K562 (cell line): ENCODE results near the gene FOXA3. TPM values are rescaled to one million over a fixed set of nuclear protein-coding genes. Genes with fewer than 3 reads are reported as not detected.

Experiments used
- ATAC-seq: fragments of 200-7000 bp; cut with Tn5 transposase; 3 replicates; pipeline ENCODE4 v1.9.1; 2020; ENCODE audit warnings: moderate library complexity
- BruUV-seq: library from RNA; stranded (reverse); fragments of 400-500 nt; replicated peaks from 2 replicates; lab custom pipeline; 2021; lab: Mats Ljungman, UMichigan
- CTCF ChIA-PET: fragments of 300-600 bp; formaldehyde crosslinking; extraction: SDS; loops from one replicate; lab custom pipeline; 2021; ENCODE audit warnings: low intra/inter-chr PET ratio; lab: Yijun Ruan, JAX
- POLR2A ChIA-PET: fragments of 300-600, 350-650 bp; sonication (Branson Sonifier 250); formaldehyde crosslinking; extraction: SDS; loops from one replicate; lab custom pipeline; 2021; ENCODE audit warnings: antibody characterized with exemption, inconsistent platforms; lab: Yijun Ruan, JAX
- DNase-seq, 4 experiments: peaks; one replicate each; pipeline versions ENCODE4 v3.0.0 to v3.0.0-alpha.2; 2011 to 2018; ENCODE audit warnings: low spot score in 3 of 4, mixed read lengths in 3 of 4; ENCODE audit errors: extremely low read depth in 1 of 4
- FAIRE-seq: peaks from 2 replicates; lab custom pipeline; 2011; peaks lifted over from hg19 to GRCh38; lab: Jason Lieb, UNC
- H2AFZ ChIP-seq: 2 replicates; pipeline ENCODE4 v1.6.0; 2011; ENCODE audit warnings: low read depth, low read length, control low read depth, inconsistent platforms
- H3K27ac ChIP-seq: fragments of 200-600 bp; 3 replicates; pipeline ENCODE4 v1.8.0; 2011; ENCODE audit warnings: low read depth, mild to moderate bottlenecking, control low read depth, inconsistent platforms, low read length, moderate library complexity, mixed read lengths; ENCODE audit errors: extremely low read depth
- H3K27me3 ChIP-seq, 2 experiments: fragments of 300-600 bp in 1 of 2; 2 replicates in 1 of 2; 3 replicates in 1 of 2; pipeline versions ENCODE4 v1.6.0 to v1.8.0; 2011; ENCODE audit warnings: inconsistent platforms in 2 of 2, low read length in 2 of 2, mild to moderate bottlenecking in 1 of 2, mixed read lengths in 1 of 2, moderate library complexity in 1 of 2; ENCODE audit not compliant: control insufficient read depth in 2 of 2, insufficient read depth in 2 of 2
- H3K36me3 ChIP-seq: fragments of 300-600 bp; 3 replicates; pipeline ENCODE4 v1.8.0; 2011; ENCODE audit warnings: mild to moderate bottlenecking, low read length, inconsistent platforms; ENCODE audit not compliant: control insufficient read depth, insufficient read depth
- H3K4me1 ChIP-seq, 2 experiments: fragments of 200-600 bp in 1 of 2; replicated peaks in 1 of 2; 2 replicates in 1 of 2; 3 replicates in 1 of 2; pipeline versions ENCODE4 v1.5.1 to v1.8.0; 2011; ENCODE audit warnings: inconsistent platforms in 2 of 2, low read length in 2 of 2, mild to moderate bottlenecking in 1 of 2, mixed read lengths in 1 of 2, moderate library complexity in 1 of 2; ENCODE audit not compliant: control insufficient read depth in 2 of 2, insufficient read depth in 2 of 2
- H3K4me2 ChIP-seq: 2 replicates; pipeline ENCODE4 v1.6.1; 2011; ENCODE audit warnings: low read length, control low read depth, inconsistent platforms, mixed read lengths; ENCODE audit not compliant: insufficient read depth
- H3K4me3 ChIP-seq: fragments of 200-600 bp; sonication (generic), shearing (Covaris generic); 2 replicates; pipeline ENCODE4 v1.5.1; 2016; ENCODE audit warnings: control low read depth, inconsistent platforms
- H3K79me2 ChIP-seq: fragments of 200-600 bp; 3 replicates; pipeline ENCODE4 v1.8.0; 2011; ENCODE audit warnings: low read length, inconsistent platforms; ENCODE audit not compliant: control insufficient read depth, insufficient read depth
- H3K9ac ChIP-seq, 2 experiments: 2 replicates each; pipeline versions ENCODE4 v1.6.0 to v1.6.1; 2011; ENCODE audit warnings: low read depth in 2 of 2, low read length in 2 of 2, control low read depth in 1 of 2, inconsistent platforms in 1 of 2, mild to moderate bottlenecking in 1 of 2, mixed read lengths in 1 of 2; ENCODE audit not compliant: insufficient read depth in 1 of 2
- H3K9me1 ChIP-seq: one replicate; pipeline ENCODE4 v1.6.0; 2011; ENCODE audit warnings: inconsistent platforms, mild to moderate bottlenecking, low read length, moderate library complexity; ENCODE audit not compliant: control insufficient read depth, insufficient read depth
- H3K9me3 ChIP-seq: replicated peaks from 2 replicates; pipeline ENCODE4 v1.5.1; 2011; ENCODE audit warnings: low read depth, low read length, inconsistent platforms; ENCODE audit not compliant: control insufficient read depth, insufficient read depth
- H4K20me1 ChIP-seq: replicated peaks from 2 replicates; pipeline ENCODE4 v1.6.1; 2011; ENCODE audit warnings: low read length, inconsistent platforms, mixed read lengths; ENCODE audit not compliant: control insufficient read depth, insufficient read depth
- COPS2 ChIP-seq: fragments of 450-650 bp; conservative IDR thresholded peaks from 2 replicates; pipeline ENCODE4 v1.6.1; 2016; ENCODE audit warnings: mild to moderate bottlenecking, moderate library complexity
- HDGF ChIP-seq: fragments of 450-650 bp; IDR thresholded peaks from 2 replicates; pipeline ENCODE4 v1.6.1; 2016
- KAT2B ChIP-seq: IDR thresholded peaks from one replicate; pipeline ENCODE4 v1.6.1; 2012; ENCODE audit warnings: low read depth, mild to moderate bottlenecking, control low read depth, inconsistent platforms, low read length, moderate library complexity
- NBN ChIP-seq: fragments of 450-650 bp; IDR thresholded peaks from 2 replicates; pipeline ENCODE4 v1.6.1; 2016; ENCODE audit warnings: low read depth, mild to moderate bottlenecking
- PHB ChIP-seq: fragments of 250-450 bp; sonication (Bioruptor Pico); IDR thresholded peaks from 2 replicates; pipeline ENCODE4 v1.5.0; 2021
- RB1 ChIP-seq: fragments of 450-650 bp; IDR thresholded peaks from 2 replicates; pipeline ENCODE4 v1.6.1; 2017; ENCODE audit warnings: low read depth, mild to moderate bottlenecking
- RBM14 ChIP-seq: fragments of 200-400 bp; formaldehyde crosslinking; IDR thresholded peaks from 2 replicates; pipeline ENCODE4 v1.6.1; 2018; ENCODE audit warnings: low read depth, mild to moderate bottlenecking, low read length, moderate library complexity, borderline replicate concordance; ENCODE audit not compliant: insufficient read depth
- SREBF1 ChIP-seq: fragments of 150-350 bp; IDR thresholded peaks from 2 replicates; pipeline ENCODE4 v1.6.1; 2014; ENCODE audit warnings: antibody characterized with exemption, low read depth, low read length, borderline replicate concordance
- ZKSCAN8 ChIP-seq: fragments of 200-800 bp; sonication (Bioruptor generic); IDR thresholded peaks from 2 replicates; pipeline ENCODE4 v1.6.1; 2016; ENCODE audit warnings: missing genetic modification characterization, missing compliant biosample characterization
- ZNF124 ChIP-seq: sonication (generic); formaldehyde crosslinking; IDR thresholded peaks from 2 replicates; pipeline ENCODE4 v1.8.1; 2022; ENCODE audit warnings: missing genetic modification reagents
- ZNF23 ChIP-seq: fragments of 250-450 bp; sonication (Bioruptor Pico); IDR thresholded peaks from 2 replicates; pipeline ENCODE4 v1.4.0; 2020; ENCODE audit warnings: mild to moderate bottlenecking
- ZNF384 ChIP-seq: IDR thresholded peaks from 2 replicates; pipeline ENCODE4 v1.6.1; 2012; ENCODE audit warnings: low read depth, low read length, improper control_type of control experiment
- ZNF444 ChIP-seq: fragments of 250-450 bp; sonication (Bioruptor Pico); IDR thresholded peaks from 2 replicates; pipeline ENCODE4 v1.4.0; 2020; ENCODE audit warnings: mild to moderate bottlenecking, moderate library complexity
- ZNF57 ChIP-seq: fragments of 450-650 bp; formaldehyde crosslinking; IDR thresholded peaks from 2 replicates; pipeline ENCODE4 v1.4.0; 2020; ENCODE audit warnings: mild to moderate bottlenecking, moderate library complexity
- ZNF699 ChIP-seq: fragments of 250-450 bp; sonication (Bioruptor Pico); IDR thresholded peaks from 2 replicates; pipeline ENCODE4 v1.8.0; 2021; ENCODE audit warnings: mild to moderate bottlenecking, moderate library complexity; ENCODE audit not compliant: insufficient replicate concordance
- WGBS: fragments of 100-300 bp; shearing (Covaris generic); methylation state at CpG from one replicate; pipeline ENCODE4 v1.1.6; 2016; ENCODE audit warnings: low coverage, mixed read lengths; ENCODE audit not compliant: insufficient coverage; ENCODE audit errors: missing lambda C conversion rate; 5-methylcytosine and 5-hydroxymethylcytosine counted together
- in situ Hi-C: fragments of 300-500 bp; cut with MboI; formaldehyde crosslinking; loops from 4 replicates; pipeline ENCODE4 v1.15.0; 2018; ENCODE audit warnings: inconsistent platforms, mixed read lengths
- intact Hi-C: fragments of 100-400 bp; cut with micrococcal nuclease; formaldehyde crosslinking; loops from 2 replicates; pipeline ENCODE4 v1.14.2; 2022
- polyA plus RNA-seq, 8 experiments: library from polyadenylated mRNA; depleted of rRNA in 4 of 8; stranded (reverse) in 5 of 8; unstranded in 3 of 8; fragments of >200 nt; fragmentation: Nextera tagmentation in 2 of 8; fragmentation: Illumina TruSeq in 1 of 8; extraction: Ambion mirVana in 2 of 8; extraction: Trizol in 1 of 8; gene quantifications; 2 replicates each; pipeline versions ENCODE4 v1.2.1 to v1.2.3, GENCODE V29; 2011 to 2014; ENCODE audit warnings: inconsistent platforms in 1 of 8, missing spikeins in 1 of 8
- total RNA-seq, 7 experiments: library from RNA; depleted of rRNA in 6 of 7; stranded (reverse); fragments of >200 nt in 6 of 7; fragmentation: Illumina TruSeq in 2 of 7; extraction: Trizol in 2 of 7; gene quantifications; 2 replicates each; pipeline versions ENCODE4 v1.2.1 to v1.2.3, GENCODE V29; 2011 to 2021; ENCODE audit warnings: low replicate concordance in 1 of 7
- TF ChIP-seq, protein P1 (sequence below): sonication (generic); formaldehyde crosslinking; IDR thresholded peaks from 2 replicates; pipeline ENCODE4 v1.8.0; 2022; ENCODE audit warnings: mild to moderate bottlenecking, missing genetic modification reagents, borderline replicate concordance
- TF ChIP-seq, protein P2 (sequence below): fragments of 150-350 bp; conservative IDR thresholded peaks from 2 replicates; pipeline ENCODE4 v1.6.1; 2014; ENCODE audit warnings: low read length
- TF ChIP-seq, protein P3 (sequence below): sonication (generic); formaldehyde crosslinking; IDR thresholded peaks from 2 replicates; pipeline ENCODE4 v1.8.1; 2022; ENCODE audit warnings: missing genetic modification reagents

Gene FOXA3
- total and polyA plus RNA-seq, 9 of the 15 experiments (the other 6 are each of a cell fraction or from before 2014, with no cell fraction given) = 1.3 to 15.5 (median 4.7) TPM

DNA sequence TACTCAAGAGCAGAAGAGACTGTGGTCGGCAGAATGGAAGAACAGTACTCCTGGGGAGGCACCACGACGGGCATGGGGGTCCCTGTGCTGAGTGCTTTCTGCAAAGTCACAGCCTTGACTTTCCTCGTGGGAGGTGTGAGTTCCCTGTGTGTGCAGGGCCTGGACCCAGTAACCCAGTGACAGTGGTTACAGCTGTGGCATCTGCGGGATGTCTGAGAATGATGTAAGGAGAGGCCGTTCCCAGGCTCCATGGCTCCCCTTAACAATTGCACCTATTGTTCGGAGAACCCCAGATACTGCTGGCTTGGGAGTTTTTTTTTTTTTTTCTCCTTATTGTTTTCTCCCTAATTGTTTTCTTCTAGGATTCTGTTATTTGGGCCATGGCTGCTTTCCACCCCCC is 55.6 kb downstream of the FOXA3 start:
- CTCF ChIA-PET = interaction anchor here (0.6 kb wide), 1 partner anchor 41 kb away, joined by 3 read pairs; no protein-coding TSS in a partner anchor
- H3K79me2 ChIP-seq = no peaks in the 10 kb centered on the region
- no peak overlapping the region for H3K4me3 ChIP-seq
- in situ Hi-C loops (loop anchor here (10.0 kb wide), 1 partner anchor 345 kb away; no protein-coding TSS in a partner anchor), intact Hi-C loops (no loop called here)
- H3K27me3 ChIP-seq = peaks cover 17 to 20% of the 10 kb centered on the region in 2 experiments; a peak in 4 of 5 replicates
- DNase-seq (no peak), FAIRE-seq (no peak), ATAC-seq (peak; percentile 41; the same call in 2 of the 3 replicates)
- peaks cover 5 to 7% of the 10 kb centered on the region in 2 experiments; a peak in 3 of 5 replicates for H3K4me1 ChIP-seq
- no peak for TF ChIP-seq RBM14
- no peak for TF ChIP-seq NBN
- TF ChIP-seq ZNF23 (CRISPR knock-in tag) = no peak
- TF ChIP-seq, protein P1, sequence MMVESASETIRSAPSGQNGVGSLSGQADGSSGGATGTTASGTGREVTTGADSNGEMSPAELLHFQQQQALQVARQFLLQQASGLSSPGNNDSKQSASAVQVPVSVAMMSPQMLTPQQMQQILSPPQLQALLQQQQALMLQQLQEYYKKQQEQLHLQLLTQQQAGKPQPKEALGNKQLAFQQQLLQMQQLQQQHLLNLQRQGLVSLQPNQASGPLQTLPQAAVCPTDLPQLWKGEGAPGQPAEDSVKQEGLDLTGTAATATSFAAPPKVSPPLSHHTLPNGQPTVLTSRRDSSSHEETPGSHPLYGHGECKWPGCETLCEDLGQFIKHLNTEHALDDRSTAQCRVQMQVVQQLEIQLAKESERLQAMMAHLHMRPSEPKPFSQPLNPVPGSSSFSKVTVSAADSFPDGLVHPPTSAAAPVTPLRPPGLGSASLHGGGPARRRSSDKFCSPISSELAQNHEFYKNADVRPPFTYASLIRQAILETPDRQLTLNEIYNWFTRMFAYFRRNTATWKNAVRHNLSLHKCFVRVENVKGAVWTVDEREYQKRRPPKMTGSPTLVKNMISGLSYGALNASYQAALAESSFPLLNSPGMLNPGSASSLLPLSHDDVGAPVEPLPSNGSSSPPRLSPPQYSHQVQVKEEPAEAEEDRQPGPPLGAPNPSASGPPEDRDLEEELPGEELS (CRISPR knock-in tag) = no peak
- no peak for TF ChIP-seq RB1
- no peak for TF ChIP-seq ZNF444 (CRISPR knock-in tag)
- TF ChIP-seq HDGF = no peak
- TF ChIP-seq KAT2B = no peak
- no peak for TF ChIP-seq ZNF699 (CRISPR knock-in tag)
- no peak for TF ChIP-seq ZNF57 (CRISPR knock-in tag)
- no peak for TF ChIP-seq ZNF384
- TF ChIP-seq, protein P2, sequence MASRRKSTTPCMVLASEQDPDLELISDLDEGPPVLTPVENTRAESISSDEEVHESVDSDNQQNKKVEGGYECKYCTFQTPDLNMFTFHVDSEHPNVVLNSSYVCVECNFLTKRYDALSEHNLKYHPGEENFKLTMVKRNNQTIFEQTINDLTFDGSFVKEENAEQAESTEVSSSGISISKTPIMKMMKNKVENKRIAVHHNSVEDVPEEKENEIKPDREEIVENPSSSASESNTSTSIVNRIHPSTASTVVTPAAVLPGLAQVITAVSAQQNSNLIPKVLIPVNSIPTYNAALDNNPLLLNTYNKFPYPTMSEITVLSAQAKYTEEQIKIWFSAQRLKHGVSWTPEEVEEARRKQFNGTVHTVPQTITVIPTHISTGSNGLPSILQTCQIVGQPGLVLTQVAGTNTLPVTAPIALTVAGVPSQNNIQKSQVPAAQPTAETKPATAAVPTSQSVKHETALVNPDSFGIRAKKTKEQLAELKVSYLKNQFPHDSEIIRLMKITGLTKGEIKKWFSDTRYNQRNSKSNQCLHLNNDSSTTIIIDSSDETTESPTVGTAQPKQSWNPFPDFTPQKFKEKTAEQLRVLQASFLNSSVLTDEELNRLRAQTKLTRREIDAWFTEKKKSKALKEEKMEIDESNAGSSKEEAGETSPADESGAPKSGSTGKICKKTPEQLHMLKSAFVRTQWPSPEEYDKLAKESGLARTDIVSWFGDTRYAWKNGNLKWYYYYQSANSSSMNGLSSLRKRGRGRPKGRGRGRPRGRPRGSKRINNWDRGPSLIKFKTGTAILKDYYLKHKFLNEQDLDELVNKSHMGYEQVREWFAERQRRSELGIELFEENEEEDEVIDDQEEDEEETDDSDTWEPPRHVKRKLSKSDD = no peak
- TF ChIP-seq, protein P3, sequence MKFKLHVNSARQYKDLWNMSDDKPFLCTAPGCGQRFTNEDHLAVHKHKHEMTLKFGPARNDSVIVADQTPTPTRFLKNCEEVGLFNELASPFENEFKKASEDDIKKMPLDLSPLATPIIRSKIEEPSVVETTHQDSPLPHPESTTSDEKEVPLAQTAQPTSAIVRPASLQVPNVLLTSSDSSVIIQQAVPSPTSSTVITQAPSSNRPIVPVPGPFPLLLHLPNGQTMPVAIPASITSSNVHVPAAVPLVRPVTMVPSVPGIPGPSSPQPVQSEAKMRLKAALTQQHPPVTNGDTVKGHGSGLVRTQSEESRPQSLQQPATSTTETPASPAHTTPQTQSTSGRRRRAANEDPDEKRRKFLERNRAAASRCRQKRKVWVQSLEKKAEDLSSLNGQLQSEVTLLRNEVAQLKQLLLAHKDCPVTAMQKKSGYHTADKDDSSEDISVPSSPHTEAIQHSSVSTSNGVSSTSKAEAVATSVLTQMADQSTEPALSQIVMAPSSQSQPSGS (CRISPR knock-in tag) = no peak
- no peak for TF ChIP-seq COPS2
- no peak for TF ChIP-seq ZKSCAN8 (CRISPR knock-in tag)
- no peak for TF ChIP-seq PHB (CRISPR knock-in tag)
- TF ChIP-seq ZNF124 (CRISPR knock-in tag) = no peak
- TF ChIP-seq SREBF1 = no peak
- H3K27ac ChIP-seq = no peak overlapping the region
- H3K9me1 ChIP-seq = no peaks in the 10 kb centered on the region
- no peak overlapping the region for H3K9ac ChIP-seq
- POLR2A ChIA-PET = interaction anchor here (0.6 to 1.2 kb wide), 3 partner anchors 17 to 1564 kb away, joined by 3 to 4 read pairs (median 3); partner anchors contain the start of genes KPTN and MYPOP
- BruUV-seq = no TSS peak
- no peaks in the 10 kb centered on the region for H4K20me1 ChIP-seq
- no peaks in the 10 kb centered on the region for H3K36me3 ChIP-seq
- no peak overlapping the region for H2AFZ ChIP-seq
- H3K9me3 ChIP-seq = no peaks in the 10 kb centered on the region
- WGBS = 20% methylated on average over 6 of the region's 7 CpGs
- no peak overlapping the region for H3K4me2 ChIP-seq
